NCI-H446 (cell line): ENCODE measurements around the gene IP6K3.

ENCODE experiments used
- DNase-seq, 2 experiments: peaks; one replicate each; lab custom pipeline; 2025; lab: John Stamatoyannopoulos, UW

The IP6K3 gene

GRCh38 chr6:33759887-33760629 is 13.4 kb upstream of the IP6K3 start:
- DNase-seq = no peak

GRCh38 chr6:33758815-33759216 is 12.1 kb upstream of the IP6K3 start:
- DNase-seq = no peak

GRCh38 chr6:33757906-33758305 is 11.2 kb upstream of the IP6K3 start:
- DNase-seq = no peak

DNA sequence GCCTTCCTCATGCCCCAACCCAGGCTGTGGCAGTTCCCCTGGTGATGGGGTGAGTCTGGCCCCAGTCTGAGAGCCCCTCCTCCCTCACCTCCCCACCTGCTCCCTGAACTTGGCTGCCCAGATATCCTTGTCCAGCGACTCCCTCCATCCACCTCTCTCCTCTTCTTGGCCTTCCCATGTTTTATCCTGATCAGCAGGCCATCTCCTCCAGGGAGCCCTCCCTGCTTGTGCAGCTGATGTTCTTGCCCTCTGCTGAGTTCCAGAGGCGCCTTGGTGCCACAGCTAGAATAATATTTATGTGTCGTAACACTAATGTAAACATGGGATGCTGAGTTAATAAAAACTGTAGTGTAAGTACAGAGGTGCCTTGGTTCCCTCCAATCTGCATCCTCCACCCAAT is 10.4 kb upstream of the IP6K3 start:
- DNase-seq = no peak

GRCh38 chr6:33756211-33756954 is 9.7 kb upstream of the IP6K3 start:
- no peak for DNase-seq

- DNase-seq = no peak
Observed at GRCh38 chr6:33755070-33755869, 8.6 kb upstream of the IP6K3 start.

DNA sequence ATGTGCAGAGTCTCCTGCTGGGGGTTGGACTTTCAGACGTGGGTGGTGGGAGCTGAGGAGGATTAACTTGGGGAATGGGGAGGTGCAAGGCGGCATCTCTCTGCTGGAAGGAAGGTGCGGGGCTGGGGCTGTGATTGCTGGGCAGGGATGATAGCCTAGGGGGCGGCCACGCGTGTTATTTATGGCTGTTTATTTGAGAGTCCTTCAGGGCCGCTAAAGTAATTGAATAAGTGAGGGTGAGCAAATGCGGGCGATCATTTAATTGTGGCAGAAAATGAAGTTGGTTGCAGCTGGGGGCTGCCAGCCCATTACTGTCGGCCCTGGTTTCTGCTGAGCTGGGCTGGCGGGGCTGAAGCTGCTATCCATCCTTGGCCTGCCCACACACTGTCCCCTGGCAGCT is 7.5 kb upstream of the IP6K3 start:
- no peak for DNase-seq

- DNase-seq = no peak
Observed at GRCh38 chr6:33752646-33753015, 5.9 kb upstream of the IP6K3 start.

DNA sequence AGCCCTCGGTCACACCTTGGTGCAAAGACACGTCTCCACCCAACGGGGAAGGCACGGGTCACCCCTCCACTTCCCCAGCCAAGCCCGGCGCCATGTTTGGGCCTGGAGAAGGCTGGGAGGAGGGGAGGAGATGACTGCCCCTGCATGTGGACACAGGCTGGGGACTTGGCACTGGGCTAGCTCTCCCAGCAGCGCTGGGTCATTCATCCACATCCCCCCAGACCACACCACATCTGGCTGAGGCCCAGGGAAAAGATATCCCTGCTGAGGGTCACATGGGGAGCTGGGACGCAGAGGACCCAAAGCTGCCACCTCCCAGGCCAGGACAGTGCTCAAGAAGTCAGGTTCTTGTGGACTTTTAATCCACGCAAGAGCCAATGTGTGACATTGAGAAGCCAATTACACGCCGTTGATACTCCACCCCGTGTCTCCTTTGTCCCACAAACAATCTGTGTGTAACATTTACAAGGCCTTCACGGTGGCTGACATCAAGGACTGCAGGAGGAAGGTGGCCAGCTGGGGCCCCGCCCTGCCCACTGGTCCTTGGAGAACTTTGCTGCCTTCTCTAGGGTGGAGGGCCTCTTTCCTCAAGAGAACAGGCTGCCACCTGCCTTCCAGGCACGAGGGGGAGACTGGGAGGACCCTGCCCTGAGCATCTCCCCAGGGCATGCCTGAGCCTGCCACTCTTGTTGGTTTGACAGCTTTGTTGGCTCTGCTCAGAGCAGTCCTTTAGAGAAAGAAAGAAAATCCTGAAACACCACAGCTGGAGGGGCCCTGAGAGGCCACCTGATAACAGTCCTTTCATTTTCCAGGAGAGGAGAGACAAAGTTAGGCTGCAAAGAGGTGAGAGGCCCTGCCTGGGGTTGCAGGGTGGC is 5.3 kb upstream of the IP6K3 start:
- DNase-seq = no peak

DNA sequence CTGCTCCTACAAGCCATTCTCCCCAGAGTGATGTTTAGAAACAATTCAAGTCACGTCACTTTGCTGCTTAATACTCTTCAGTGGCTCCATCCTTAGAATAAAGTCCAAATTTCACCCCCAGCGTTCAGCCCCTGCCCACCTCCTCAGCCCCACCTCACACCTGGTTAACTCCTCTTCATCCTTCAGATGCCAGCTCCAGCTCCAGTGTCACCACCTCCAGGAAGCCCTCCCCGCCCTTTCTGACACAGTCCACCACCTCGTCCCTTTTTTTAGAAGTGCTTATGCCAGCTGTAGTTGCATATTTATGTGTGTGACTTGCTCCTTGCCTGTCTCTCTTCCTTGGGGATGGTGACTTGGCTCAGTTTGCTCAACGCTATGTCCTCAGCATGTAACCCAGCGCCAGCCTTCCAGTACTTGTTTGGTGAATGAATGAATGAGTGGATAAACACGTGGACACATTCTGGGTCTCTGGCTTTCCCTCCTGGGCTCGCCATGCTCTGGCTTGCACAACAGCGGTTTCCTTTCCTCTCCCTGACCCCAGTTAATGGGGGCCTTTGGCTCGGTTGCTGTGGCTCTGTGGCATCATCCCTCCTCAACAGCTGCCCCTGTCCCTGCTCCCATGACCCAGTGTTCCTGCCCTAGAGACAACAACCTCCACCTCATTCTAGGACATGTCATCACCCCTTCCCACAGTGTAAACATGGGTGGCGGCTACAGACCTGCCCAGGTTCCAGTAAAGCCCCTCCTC is 3.7 kb upstream of the IP6K3 start:
- DNase-seq = no peak

GRCh38 chr6:33749401-33749800 is 2.7 kb upstream of the IP6K3 start:
- no peak for DNase-seq

DNA sequence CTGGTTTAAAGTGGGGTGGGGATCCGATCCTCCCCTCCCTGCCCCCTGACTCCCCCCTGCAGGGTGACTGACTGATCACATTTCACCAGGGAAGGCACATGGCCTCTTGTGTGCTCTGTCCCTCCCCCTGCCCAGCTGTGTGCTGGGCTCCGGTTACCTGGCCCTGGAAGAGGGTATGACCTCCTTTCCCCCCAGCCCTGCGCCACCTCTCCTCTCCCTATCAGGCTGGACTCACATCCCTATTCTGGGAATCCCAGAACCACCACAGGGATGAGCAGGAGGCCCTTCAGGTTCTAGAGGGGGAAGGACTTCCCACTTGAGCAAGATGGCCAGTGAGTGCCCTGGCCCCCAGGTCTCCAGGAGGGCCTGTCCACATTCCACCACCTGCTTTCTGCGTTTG is 2.1 kb upstream of the IP6K3 start:
- DNase-seq = no peak

DNA sequence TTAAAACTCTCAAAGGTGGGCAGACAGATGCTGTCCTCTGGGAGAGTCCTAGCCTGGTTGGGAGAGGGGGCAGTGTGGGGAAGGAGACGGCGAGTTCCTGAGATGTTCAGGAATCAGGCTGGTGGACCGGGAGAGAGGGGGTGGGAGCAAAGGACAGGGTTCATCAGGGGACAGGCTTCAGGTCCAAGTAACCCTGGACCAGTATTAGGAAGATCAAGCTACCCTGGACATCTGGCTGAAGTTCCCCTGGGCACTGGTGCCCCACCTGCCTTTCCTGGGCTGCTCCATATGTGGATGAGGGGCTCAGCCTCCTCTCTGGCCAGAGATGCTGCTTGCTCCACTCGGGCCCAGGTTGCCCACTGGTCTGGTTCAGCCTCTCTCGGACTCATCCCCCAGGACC is 1.1 kb upstream of the IP6K3 start:
- no peak for DNase-seq

DNA sequence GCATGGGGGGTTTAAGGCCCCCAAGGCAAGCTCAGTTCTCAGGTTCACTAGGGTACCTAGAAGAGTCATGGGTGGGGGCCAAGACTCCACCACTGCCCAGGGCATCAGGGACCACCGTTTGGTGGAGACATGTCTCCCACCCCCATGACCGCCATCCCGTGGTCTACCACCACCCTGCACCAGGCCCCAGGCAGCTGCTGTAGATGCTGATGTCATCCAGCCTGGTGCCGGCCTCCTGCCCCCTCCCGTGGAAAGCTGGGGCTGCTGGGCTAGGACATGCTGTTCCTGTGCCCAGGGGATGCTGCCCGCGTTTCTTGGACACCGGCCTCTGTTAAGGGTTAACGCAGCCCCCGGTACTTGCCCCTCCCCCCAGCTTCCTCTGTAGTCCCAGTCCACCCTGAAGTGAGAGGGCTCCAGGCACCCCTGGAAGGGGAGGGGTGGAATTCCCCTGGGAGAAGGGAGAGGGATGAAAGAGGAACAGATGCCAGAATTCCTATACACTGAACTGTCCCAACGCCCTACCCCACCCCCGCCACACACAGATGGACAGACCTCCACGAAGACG is 587 bp downstream of the IP6K3 start:
- DNase-seq = no peak

- no peak for DNase-seq
Observed at GRCh38 chr6:33745548-33745947, 1.2 kb downstream of the IP6K3 start.

- no peak for DNase-seq
Observed at GRCh38 chr6:33744895-33745546, 1.7 kb downstream of the IP6K3 start.

- DNase-seq = peak; percentile 64 to 82
Observed at GRCh38 chr6:33744001-33744848, 2.5 kb downstream of the IP6K3 start.

GRCh38 chr6:33742837-33743236 is 3.9 kb downstream of the IP6K3 start:
- peak in 1 of 2 experiments; percentile 8 for DNase-seq

DNA sequence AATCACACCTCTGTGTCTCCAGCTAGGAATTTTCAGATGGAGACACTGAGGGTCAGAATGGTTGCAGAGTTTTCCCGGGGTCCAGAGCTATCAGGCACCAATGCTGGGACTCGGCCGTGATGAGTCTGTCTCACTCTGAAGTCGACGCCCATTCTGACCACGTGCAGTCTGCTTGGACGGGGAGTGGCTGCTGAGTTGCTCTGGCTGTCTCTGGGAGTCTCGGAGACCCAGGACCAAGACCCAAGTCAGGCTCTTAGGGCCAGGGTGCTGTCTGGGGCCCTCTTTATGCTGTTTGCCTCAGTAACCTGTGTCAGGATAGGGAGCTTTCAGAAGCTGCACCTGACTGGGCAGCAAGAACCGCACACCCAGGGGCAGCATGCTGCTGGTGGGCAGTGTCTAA is 4.6 kb downstream of the IP6K3 start:
- no peak for DNase-seq
